HepG2 (cell line): Measurements from ENCODE around the gene EIF5A. TPM values are rescaled to one million over a fixed set of nuclear protein-coding genes. Genes with fewer than 3 reads are reported as not detected.

Experiments
- ATF6 ChIP-seq: sonication (generic); formaldehyde crosslinking; conservative IDR thresholded peaks from 2 replicates; pipeline ENCODE4 v1.4.0; 2020; ENCODE audit warnings: missing genetic modification reagents
- DNMT3B ChIP-seq: conservative IDR thresholded peaks from 2 replicates; pipeline ENCODE4 v1.6.1; 2016; ENCODE audit warnings: missing biosample characterization, control low read depth
- ELF3 ChIP-seq: IDR thresholded peaks from 2 replicates; pipeline ENCODE4 v1.6.1; 2016; ENCODE audit warnings: missing genetic modification reagents, missing compliant biosample characterization
- GABPB1 ChIP-seq: IDR thresholded peaks from 2 replicates; pipeline ENCODE4 v1.6.1; 2016; ENCODE audit warnings: mild to moderate bottlenecking, missing genetic modification reagents, moderate library complexity, missing compliant biosample characterization
- NBN ChIP-seq: fragments of 450-650 bp; conservative IDR thresholded peaks from 2 replicates; pipeline ENCODE4 v1.6.1; 2017
- RAD51 ChIP-seq: fragments of 450-650 bp; IDR thresholded peaks from 2 replicates; pipeline ENCODE4 v1.6.1; 2016; ENCODE audit warnings: borderline replicate concordance
- REPIN1 ChIP-seq: sonication (generic); formaldehyde crosslinking; IDR thresholded peaks from 2 replicates; pipeline ENCODE4 v1.8.0; 2022; ENCODE audit warnings: missing genetic modification reagents, low read depth, mild to moderate bottlenecking, borderline replicate concordance
- SRY ChIP-seq: sonication (generic); formaldehyde crosslinking; IDR thresholded peaks from 2 replicates; pipeline ENCODE4 v1.8.0; 2022; ENCODE audit warnings: mild to moderate bottlenecking, missing genetic modification reagents
- TOPORS ChIP-seq: sonication (generic); formaldehyde crosslinking; IDR thresholded peaks from 2 replicates; pipeline ENCODE4 v1.8.0; 2023; ENCODE audit warnings: mild to moderate bottlenecking, missing genetic modification reagents
- ZMYM4 ChIP-seq: sonication (generic); formaldehyde crosslinking; IDR thresholded peaks from 2 replicates; pipeline ENCODE4 v1.8.1; 2023; ENCODE audit warnings: mild to moderate bottlenecking, missing genetic modification reagents
- ZNF3 ChIP-seq: IDR thresholded peaks from 2 replicates; pipeline ENCODE4 v1.7.0; 2017; ENCODE audit warnings: inconsistent platforms
- ZNF749 ChIP-seq: sonication (generic); formaldehyde crosslinking; IDR thresholded peaks from 2 replicates; pipeline ENCODE4 v1.8.0; 2022; ENCODE audit warnings: mild to moderate bottlenecking, missing genetic modification reagents, moderate library complexity, borderline replicate concordance
- ZNF816 ChIP-seq: sonication (generic); formaldehyde crosslinking; IDR thresholded peaks from 2 replicates; pipeline ENCODE4 v1.8.0; 2022; ENCODE audit warnings: missing genetic modification reagents, mild to moderate bottlenecking, borderline replicate concordance
- polyA plus RNA-seq, 8 experiments: library from polyadenylated mRNA; depleted of rRNA in 3 of 8; stranded (reverse) in 7 of 8; unstranded in 1 of 8; fragments of >200 nt; fragmentation: Illumina TruSeq in 4 of 8; extraction: Trizol in 4 of 8; gene quantifications; 2 replicates each; pipeline versions ENCODE4 v1.2.1 to v1.2.3, GENCODE V29; 2011 to 2016; ENCODE audit warnings: low read depth in 4 of 8, missing spikeins in 1 of 8, mixed read lengths in 1 of 8; ENCODE audit not compliant: insufficient read depth in 1 of 8
- total RNA-seq, 5 experiments: library from RNA; depleted of rRNA; stranded (reverse); fragments of >200 nt; fragmentation: Illumina TruSeq; extraction: Trizol; gene quantifications; 2 replicates each; pipeline ENCODE4 v1.2.3, GENCODE V29; 2016; ENCODE audit warnings: low read depth in 1 of 5
- TF ChIP-seq, protein P1 (sequence below), 2 experiments: IDR thresholded peaks; 2 replicates each; pipeline ENCODE4 v1.6.1; 2011 to 2012; ENCODE audit warnings: low read length in 2 of 2, borderline replicate concordance in 1 of 2, low read depth in 1 of 2, mild to moderate bottlenecking in 1 of 2, moderate library complexity in 1 of 2
- TF ChIP-seq, protein P2 (sequence below): sonication (generic); formaldehyde crosslinking; IDR thresholded peaks from 2 replicates; pipeline ENCODE4 v1.8.0; 2022; ENCODE audit warnings: mild to moderate bottlenecking, missing genetic modification reagents; ENCODE audit not compliant: insufficient replicate concordance

EIF5A gene
- total and polyA plus RNA-seq, 2 of the 13 experiments (the other 11 are each of a cell fraction or from before 2014, with no cell fraction given) = 319 to 337 TPM

- TF ChIP-seq ZNF749 (no peak), NBN (no peak), RAD51 (no peak), ELF3 (CRISPR knock-in tag) (no peak), GABPB1 (0 out of 2 replicates have a peak, but pooled peaks have one; percentile 8), ZNF3 (no peak), SRY (CRISPR knock-in tag) (no peak), ZMYM4 (no peak), REPIN1 (CRISPR knock-in tag) (no peak), ATF6 (no peak), ZNF816 (CRISPR knock-in tag) (0 out of 2 replicates have a peak, but pooled peaks have one; percentile 53), DNMT3B (CRISPR knock-in tag) (no peak), TOPORS (no peak)
- TF ChIP-seq, protein P1, sequence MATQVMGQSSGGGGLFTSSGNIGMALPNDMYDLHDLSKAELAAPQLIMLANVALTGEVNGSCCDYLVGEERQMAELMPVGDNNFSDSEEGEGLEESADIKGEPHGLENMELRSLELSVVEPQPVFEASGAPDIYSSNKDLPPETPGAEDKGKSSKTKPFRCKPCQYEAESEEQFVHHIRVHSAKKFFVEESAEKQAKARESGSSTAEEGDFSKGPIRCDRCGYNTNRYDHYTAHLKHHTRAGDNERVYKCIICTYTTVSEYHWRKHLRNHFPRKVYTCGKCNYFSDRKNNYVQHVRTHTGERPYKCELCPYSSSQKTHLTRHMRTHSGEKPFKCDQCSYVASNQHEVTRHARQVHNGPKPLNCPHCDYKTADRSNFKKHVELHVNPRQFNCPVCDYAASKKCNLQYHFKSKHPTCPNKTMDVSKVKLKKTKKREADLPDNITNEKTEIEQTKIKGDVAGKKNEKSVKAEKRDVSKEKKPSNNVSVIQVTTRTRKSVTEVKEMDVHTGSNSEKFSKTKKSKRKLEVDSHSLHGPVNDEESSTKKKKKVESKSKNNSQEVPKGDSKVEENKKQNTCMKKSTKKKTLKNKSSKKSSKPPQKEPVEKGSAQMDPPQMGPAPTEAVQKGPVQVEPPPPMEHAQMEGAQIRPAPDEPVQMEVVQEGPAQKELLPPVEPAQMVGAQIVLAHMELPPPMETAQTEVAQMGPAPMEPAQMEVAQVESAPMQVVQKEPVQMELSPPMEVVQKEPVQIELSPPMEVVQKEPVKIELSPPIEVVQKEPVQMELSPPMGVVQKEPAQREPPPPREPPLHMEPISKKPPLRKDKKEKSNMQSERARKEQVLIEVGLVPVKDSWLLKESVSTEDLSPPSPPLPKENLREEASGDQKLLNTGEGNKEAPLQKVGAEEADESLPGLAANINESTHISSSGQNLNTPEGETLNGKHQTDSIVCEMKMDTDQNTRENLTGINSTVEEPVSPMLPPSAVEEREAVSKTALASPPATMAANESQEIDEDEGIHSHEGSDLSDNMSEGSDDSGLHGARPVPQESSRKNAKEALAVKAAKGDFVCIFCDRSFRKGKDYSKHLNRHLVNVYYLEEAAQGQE (IDR thresholded peaks at IDR 0.05; ENCODE audit: borderline replicate concordance in 1 of 2, low read depth in 1 of 2, low read length in 2 of 2) = no peak
- TF ChIP-seq, protein P2, sequence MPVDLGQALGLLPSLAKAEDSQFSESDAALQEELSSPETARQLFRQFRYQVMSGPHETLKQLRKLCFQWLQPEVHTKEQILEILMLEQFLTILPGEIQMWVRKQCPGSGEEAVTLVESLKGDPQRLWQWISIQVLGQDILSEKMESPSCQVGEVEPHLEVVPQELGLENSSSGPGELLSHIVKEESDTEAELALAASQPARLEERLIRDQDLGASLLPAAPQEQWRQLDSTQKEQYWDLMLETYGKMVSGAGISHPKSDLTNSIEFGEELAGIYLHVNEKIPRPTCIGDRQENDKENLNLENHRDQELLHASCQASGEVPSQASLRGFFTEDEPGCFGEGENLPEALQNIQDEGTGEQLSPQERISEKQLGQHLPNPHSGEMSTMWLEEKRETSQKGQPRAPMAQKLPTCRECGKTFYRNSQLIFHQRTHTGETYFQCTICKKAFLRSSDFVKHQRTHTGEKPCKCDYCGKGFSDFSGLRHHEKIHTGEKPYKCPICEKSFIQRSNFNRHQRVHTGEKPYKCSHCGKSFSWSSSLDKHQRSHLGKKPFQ (CRISPR knock-in tag) = peak; percentile 61
Observed at GRCh38 chr17:7329997-7330637, 22.7 kb downstream of the EIF5A start (continued).
